ENCODE measurements around the gene PACRG. TPM values are rescaled to one million over a fixed set of nuclear protein-coding genes. Genes with fewer than 3 reads are reported as not detected.

Gene PACRG
- polyA plus RNA-seq, 3 donors: not detected

DNA sequence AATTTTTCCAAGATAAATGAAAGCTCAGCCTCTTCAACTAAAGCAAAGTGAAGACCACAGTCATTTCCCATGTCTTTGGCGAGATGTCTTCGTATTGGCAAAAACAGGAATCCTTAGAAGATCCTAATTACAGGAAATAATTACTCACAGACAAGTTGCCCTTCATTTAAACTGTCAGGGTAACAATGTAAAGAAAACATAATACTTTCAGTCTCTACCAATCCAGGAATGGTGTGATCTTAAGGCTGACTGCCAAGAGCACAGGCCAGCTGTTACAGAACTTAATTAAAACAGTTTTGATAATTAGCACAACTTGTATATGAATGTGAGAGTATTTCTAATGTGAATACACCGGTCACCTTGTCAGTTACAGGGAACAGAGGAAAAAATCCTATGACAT, 292.2 kb downstream of the PACRG start:
- Histone ChIP-seq H3K36me3 (replicated peaks in 1 of 2; ENCODE audit: control insufficient read depth in 1 of 2, insufficient read depth in 2 of 2, low read length in 2 of 2) (no peaks in the 10 kb centered on the region), H3K9me3 (replicated peaks in 1 of 2; ENCODE audit: control insufficient read depth in 1 of 2, insufficient read depth in 1 of 2, low read length in 2 of 2) (peaks cover 26 to 28% of the 10 kb centered on the region in 2 donors), H3K4me1 (ENCODE audit: control insufficient read depth in 1 of 2, insufficient read depth in 2 of 2, low read length in 2 of 2) (no peaks in the 10 kb centered on the region), H4K20me1 (ENCODE audit: insufficient read depth, low read length) (no peaks in the 10 kb centered on the region), H3K4me3 (replicated peaks in 1 of 3; ENCODE audit: low read depth in 2 of 3, low read length in 3 of 3) (no peak overlapping the region), H3K79me2 (ENCODE audit: insufficient read depth, low read length) (no peaks in the 10 kb centered on the region), H3K27ac (ENCODE audit: low read depth in 1 of 2, low read length in 2 of 2) (no peak overlapping the region), H3K27me3 (ENCODE audit: control insufficient read depth in 2 of 2, insufficient read depth in 2 of 2, low read length in 2 of 2) (no peaks in the 10 kb centered on the region), H3K4me2 (replicated peaks; ENCODE audit: extremely low read depth, low read length, poor library complexity, severe bottlenecking) (no peak overlapping the region), H2AFZ (ENCODE audit: insufficient read depth, low read depth, low read length, poor library complexity, severe bottlenecking) (no peak overlapping the region), H3K9ac (ENCODE audit: insufficient read depth, low read length, poor library complexity, severe bottlenecking) (no peak overlapping the region)
- no peak overlapping the region for H3K27ac Mint-ChIP-seq
- no peaks in the 10 kb centered on the region for H3K36me3 Mint-ChIP-seq
- TF ChIP-seq, protein P1, sequence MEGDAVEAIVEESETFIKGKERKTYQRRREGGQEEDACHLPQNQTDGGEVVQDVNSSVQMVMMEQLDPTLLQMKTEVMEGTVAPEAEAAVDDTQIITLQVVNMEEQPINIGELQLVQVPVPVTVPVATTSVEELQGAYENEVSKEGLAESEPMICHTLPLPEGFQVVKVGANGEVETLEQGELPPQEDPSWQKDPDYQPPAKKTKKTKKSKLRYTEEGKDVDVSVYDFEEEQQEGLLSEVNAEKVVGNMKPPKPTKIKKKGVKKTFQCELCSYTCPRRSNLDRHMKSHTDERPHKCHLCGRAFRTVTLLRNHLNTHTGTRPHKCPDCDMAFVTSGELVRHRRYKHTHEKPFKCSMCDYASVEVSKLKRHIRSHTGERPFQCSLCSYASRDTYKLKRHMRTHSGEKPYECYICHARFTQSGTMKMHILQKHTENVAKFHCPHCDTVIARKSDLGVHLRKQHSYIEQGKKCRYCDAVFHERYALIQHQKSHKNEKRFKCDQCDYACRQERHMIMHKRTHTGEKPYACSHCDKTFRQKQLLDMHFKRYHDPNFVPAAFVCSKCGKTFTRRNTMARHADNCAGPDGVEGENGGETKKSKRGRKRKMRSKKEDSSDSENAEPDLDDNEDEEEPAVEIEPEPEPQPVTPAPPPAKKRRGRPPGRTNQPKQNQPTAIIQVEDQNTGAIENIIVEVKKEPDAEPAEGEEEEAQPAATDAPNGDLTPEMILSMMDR (IDR thresholded peaks at IDR 0.05): no peak
- no peak overlapping the region for H3K4me3 Mint-ChIP-seq
- no peaks in the 10 kb centered on the region for H3K27me3 Mint-ChIP-seq (ENCODE audit: low read depth in 3 of 3)
- no peak for DNase-seq
- H3K4me1 Mint-ChIP-seq: no peaks in the 10 kb centered on the region
- H3K9me3 Mint-ChIP-seq: peaks cover 6 to 27% (median 19%) of the 10 kb centered on the region in 7 donors
- 0% methylated on average over 2 of the region's 3 CpGs for WGBS (ENCODE audit: insufficient coverage)
- intact Hi-C loops (cut with micrococcal nuclease): no loop called here

DNA sequence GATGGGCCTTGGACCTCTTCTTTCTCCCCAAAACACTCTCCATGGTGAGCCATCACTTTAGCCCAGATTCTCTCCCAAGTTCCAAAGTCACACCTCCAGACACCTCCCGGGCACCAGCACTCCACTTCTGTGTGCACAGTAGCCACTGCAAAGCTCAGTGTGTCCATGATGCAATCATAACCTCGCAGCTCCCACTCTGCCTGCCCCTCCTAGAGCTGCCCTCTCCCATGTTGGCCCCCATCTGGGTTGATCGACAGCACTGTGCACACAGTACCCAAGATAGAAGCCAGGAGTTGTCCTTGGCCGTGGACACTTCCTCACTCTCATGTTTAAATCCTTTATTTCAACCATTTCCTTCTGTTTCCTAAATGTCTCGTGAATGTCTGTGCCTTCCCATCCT, 293.3 kb downstream of the PACRG start:
- Histone ChIP-seq H3K4me2 (replicated peaks; ENCODE audit: extremely low read depth, low read length, poor library complexity, severe bottlenecking) (no peak overlapping the region), H3K4me3 (replicated peaks in 1 of 3; ENCODE audit: low read depth in 2 of 3, low read length in 3 of 3) (no peak overlapping the region), H3K4me1 (ENCODE audit: control insufficient read depth in 1 of 2, insufficient read depth in 2 of 2, low read length in 2 of 2) (no peaks in the 10 kb centered on the region), H3K27ac (ENCODE audit: low read depth in 1 of 2, low read length in 2 of 2) (no peak overlapping the region), H3K36me3 (replicated peaks in 1 of 2; ENCODE audit: control insufficient read depth in 1 of 2, insufficient read depth in 2 of 2, low read length in 2 of 2) (no peaks in the 10 kb centered on the region), H4K20me1 (ENCODE audit: insufficient read depth, low read length) (no peaks in the 10 kb centered on the region), H3K9me3 (replicated peaks in 1 of 2; ENCODE audit: control insufficient read depth in 1 of 2, insufficient read depth in 1 of 2, low read length in 2 of 2) (peaks cover 26 to 35% of the 10 kb centered on the region in 2 donors), H2AFZ (ENCODE audit: insufficient read depth, low read depth, low read length, poor library complexity, severe bottlenecking) (no peak overlapping the region), H3K79me2 (ENCODE audit: insufficient read depth, low read length) (no peaks in the 10 kb centered on the region), H3K27me3 (ENCODE audit: control insufficient read depth in 2 of 2, insufficient read depth in 2 of 2, low read length in 2 of 2) (no peaks in the 10 kb centered on the region), H3K9ac (ENCODE audit: insufficient read depth, low read length, poor library complexity, severe bottlenecking) (no peak overlapping the region)
- peaks cover 8 to 29% (median 22%) of the 10 kb centered on the region in 7 donors for H3K9me3 Mint-ChIP-seq
- no peaks in the 10 kb centered on the region for H3K27me3 Mint-ChIP-seq (ENCODE audit: low read depth in 3 of 3)
- TF ChIP-seq, protein P1 (IDR thresholded peaks at IDR 0.05): no peak
- H3K27ac Mint-ChIP-seq: no peak overlapping the region
- 76% methylated on average over 5 of the region's 5 CpGs for WGBS (ENCODE audit: insufficient coverage)
- no peaks in the 10 kb centered on the region for H3K4me1 Mint-ChIP-seq
- intact Hi-C loops (cut with micrococcal nuclease): no loop called here
- no peaks in the 10 kb centered on the region for H3K36me3 Mint-ChIP-seq
- H3K4me3 Mint-ChIP-seq: no peak overlapping the region
- no peak for DNase-seq
